Ammon's horn (tissue), 1 donor: ENCODE results near the gene C19orf25.
"Not testable (repeated sequence)": the region's sequence is repeated elsewhere in the genome, so short reads cannot be mapped to it uniquely, and the experiment has no call there.

Experiments used
- DNase-seq: peaks from one replicate; pipeline ENCODE4 v3.0.0-alpha.2; 2016; ENCODE audit warnings: low spot score

C19orf25 gene

GRCh38 chr19:1478934-1479707, at the start of gene C19orf25:
C19orf25 (minus strand) TSS chr19:1479215; CDS start chr19:1478903, 312 bp downstream.
- peak; percentile 96 for DNase-seq

GRCh38 chr19:1527650-1528309, 48.8 kb upstream of the C19orf25 start:
- DNase-seq: no peak

- no peak for DNase-seq
Observed at GRCh38 chr19:1526979-1527649, 48.1 kb upstream of the C19orf25 start.

- DNase-seq: no peak
Observed at GRCh38 chr19:1526066-1526778, 47.2 kb upstream of the C19orf25 start.

GRCh38 chr19:1525343-1525742, 46.3 kb upstream of the C19orf25 start:
- DNase-seq: no peak

- no peak for DNase-seq
Observed at GRCh38 chr19:1524972-1525325, 45.9 kb upstream of the C19orf25 start.

- DNase-seq: no peak
Observed at GRCh38 chr19:1524287-1524971, 45.4 kb upstream of the C19orf25 start.

- DNase-seq: no peak
Observed at GRCh38 chr19:1523412-1524286, 44.6 kb upstream of the C19orf25 start, which contains the start of gene PLK5. PLK5 (plus strand) TSS chr19:1524077; CDS start chr19:1526997, 2,920 bp downstream.

- DNase-seq: no peak
Observed at GRCh38 chr19:1522838-1523237, 43.8 kb upstream of the C19orf25 start.

- no peak for DNase-seq
Observed at GRCh38 chr19:1522061-1522460, 43.0 kb upstream of the C19orf25 start.

GRCh38 chr19:1521636-1522035, 42.6 kb upstream of the C19orf25 start:
- DNase-seq: peak; percentile 74

GRCh38 chr19:1520203-1520780, 41.3 kb upstream of the C19orf25 start:
- DNase-seq: no peak

GRCh38 chr19:1519802-1520201, 40.8 kb upstream of the C19orf25 start:
- DNase-seq: not testable (repeated sequence)

GRCh38 chr19:1518471-1518870, 39.5 kb upstream of the C19orf25 start:
- DNase-seq: no peak

GRCh38 chr19:1516395-1516753, 37.4 kb upstream of the C19orf25 start:
- no peak for DNase-seq

- DNase-seq: no peak
Observed at GRCh38 chr19:1514986-1515721, 36.1 kb upstream of the C19orf25 start.

GRCh38 chr19:1514295-1514661, 35.3 kb upstream of the C19orf25 start:
- DNase-seq: no peak

GRCh38 chr19:1513499-1514294, 34.7 kb upstream of the C19orf25 start:
- no peak for DNase-seq
